ENCODE results near the gene C1orf159.

DNA sequence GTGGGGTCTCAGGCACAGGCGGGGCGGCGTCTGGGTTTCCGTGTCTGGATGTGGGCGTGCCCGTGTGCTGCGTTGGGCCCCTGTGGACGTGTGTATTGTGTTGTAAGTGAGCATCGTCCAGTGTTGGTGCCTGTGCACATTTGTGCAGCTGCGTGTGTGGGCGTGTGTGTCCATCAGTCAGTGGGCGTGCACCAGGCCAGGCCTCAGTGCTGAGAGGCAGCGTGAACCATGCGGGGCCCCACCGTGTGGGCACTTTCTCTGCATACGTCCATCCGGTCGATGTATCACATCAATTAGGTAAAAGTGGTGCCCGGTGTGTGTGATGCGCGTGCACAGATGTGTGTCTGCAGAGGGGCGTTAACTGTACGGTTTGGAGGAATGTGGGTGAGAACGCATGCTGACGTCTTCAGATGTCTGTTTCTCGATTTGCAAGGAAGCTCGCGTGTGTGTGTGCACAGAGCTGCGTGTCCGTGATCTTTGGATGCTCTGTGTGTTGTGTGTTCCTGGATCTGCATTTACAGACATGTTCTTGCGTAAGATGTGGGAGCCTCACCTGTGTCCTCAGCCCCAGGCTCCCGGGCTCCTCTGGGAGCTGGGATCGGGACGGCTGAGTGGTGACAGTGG is 71.3 kb downstream of the C1orf159 start:
- TF ChIP-seq, protein P1, sequence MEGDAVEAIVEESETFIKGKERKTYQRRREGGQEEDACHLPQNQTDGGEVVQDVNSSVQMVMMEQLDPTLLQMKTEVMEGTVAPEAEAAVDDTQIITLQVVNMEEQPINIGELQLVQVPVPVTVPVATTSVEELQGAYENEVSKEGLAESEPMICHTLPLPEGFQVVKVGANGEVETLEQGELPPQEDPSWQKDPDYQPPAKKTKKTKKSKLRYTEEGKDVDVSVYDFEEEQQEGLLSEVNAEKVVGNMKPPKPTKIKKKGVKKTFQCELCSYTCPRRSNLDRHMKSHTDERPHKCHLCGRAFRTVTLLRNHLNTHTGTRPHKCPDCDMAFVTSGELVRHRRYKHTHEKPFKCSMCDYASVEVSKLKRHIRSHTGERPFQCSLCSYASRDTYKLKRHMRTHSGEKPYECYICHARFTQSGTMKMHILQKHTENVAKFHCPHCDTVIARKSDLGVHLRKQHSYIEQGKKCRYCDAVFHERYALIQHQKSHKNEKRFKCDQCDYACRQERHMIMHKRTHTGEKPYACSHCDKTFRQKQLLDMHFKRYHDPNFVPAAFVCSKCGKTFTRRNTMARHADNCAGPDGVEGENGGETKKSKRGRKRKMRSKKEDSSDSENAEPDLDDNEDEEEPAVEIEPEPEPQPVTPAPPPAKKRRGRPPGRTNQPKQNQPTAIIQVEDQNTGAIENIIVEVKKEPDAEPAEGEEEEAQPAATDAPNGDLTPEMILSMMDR (IDR thresholded peaks at IDR 0.05 in 4 of 5, conservative IDR thresholded peaks at IDR 0.05 in 1 of 5), result no peak
- no peak for TF ChIP-seq POLR2A (IDR thresholded peaks at IDR 0.05)

Measured in gastrocnemius medialis (tissue), 4 donors.